PC-3 (cell line): ENCODE results near the gene PRKX.

Experiments
- EZH2 ChIP-seq: fragments of 300-600 bp; sonication (generic); IDR thresholded peaks from one replicate; pipeline ENCODE4 v1.6.1; 2017; ENCODE audit warnings: antibody characterized with exemption, mild to moderate bottlenecking, low read length; ENCODE audit not compliant: unreplicated experiment
- TF ChIP-seq, protein P1 (sequence below): fragments of 300-600 bp; sonication (generic); conservative IDR thresholded peaks from 2 replicates; pipeline ENCODE4 v1.5.1; 2017; ENCODE audit warnings: antibody characterized with exemption, low read depth, mild to moderate bottlenecking, low read length

DNA sequence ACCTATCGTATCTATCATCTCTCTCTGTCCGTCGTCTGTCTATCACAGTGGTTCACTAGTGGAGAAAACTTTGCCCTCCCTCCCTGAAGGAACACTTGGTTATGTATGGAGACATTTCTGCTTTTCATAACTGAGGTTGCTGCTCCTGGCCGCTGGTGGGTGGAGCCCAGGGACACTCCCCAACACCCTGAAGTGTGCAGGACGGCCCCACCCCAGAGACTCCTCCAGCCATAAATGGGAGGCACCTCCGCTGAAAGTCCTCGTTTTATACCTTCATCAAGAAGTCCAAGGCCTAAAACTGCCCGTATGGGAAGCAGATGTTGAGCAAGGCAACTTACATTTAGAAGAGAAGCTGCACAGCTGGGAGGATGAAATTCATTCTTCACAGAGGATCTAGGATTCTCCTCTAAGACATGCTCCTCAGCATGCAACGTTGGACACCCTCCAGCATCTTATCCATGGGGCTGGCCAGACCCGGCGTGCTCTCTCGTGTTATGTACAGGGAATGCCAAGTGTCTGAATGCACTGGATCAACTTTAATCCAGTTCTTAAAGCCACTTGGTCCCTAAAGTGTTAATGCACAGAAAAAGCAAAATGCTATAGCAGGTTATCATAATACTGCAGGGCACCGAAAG, 43.5 kb downstream of the PRKX start:
- TF ChIP-seq, protein P1, sequence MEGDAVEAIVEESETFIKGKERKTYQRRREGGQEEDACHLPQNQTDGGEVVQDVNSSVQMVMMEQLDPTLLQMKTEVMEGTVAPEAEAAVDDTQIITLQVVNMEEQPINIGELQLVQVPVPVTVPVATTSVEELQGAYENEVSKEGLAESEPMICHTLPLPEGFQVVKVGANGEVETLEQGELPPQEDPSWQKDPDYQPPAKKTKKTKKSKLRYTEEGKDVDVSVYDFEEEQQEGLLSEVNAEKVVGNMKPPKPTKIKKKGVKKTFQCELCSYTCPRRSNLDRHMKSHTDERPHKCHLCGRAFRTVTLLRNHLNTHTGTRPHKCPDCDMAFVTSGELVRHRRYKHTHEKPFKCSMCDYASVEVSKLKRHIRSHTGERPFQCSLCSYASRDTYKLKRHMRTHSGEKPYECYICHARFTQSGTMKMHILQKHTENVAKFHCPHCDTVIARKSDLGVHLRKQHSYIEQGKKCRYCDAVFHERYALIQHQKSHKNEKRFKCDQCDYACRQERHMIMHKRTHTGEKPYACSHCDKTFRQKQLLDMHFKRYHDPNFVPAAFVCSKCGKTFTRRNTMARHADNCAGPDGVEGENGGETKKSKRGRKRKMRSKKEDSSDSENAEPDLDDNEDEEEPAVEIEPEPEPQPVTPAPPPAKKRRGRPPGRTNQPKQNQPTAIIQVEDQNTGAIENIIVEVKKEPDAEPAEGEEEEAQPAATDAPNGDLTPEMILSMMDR, result no peak
- no peak for TF ChIP-seq EZH2
